ENCODE results near the gene PNO1.

Gene PNO1

GRCh38 chr2:68189991-68190784 lies 32.5 kb downstream of the PNO1 start:
- in situ Hi-C loops (cut with MboI; ENCODE audit: low pct_unique_long_range_greater_than_20kb, low sequenced_read_pairs, unreplicated experiment), result no loop called here
- TF ChIP-seq CTCF (IDR thresholded peaks at IDR 0.05; ENCODE audit: extremely low read depth, insufficient read depth, missing control alignments), result no peak
- DNase-seq (ENCODE audit: low spot score), result no peak

DNA sequence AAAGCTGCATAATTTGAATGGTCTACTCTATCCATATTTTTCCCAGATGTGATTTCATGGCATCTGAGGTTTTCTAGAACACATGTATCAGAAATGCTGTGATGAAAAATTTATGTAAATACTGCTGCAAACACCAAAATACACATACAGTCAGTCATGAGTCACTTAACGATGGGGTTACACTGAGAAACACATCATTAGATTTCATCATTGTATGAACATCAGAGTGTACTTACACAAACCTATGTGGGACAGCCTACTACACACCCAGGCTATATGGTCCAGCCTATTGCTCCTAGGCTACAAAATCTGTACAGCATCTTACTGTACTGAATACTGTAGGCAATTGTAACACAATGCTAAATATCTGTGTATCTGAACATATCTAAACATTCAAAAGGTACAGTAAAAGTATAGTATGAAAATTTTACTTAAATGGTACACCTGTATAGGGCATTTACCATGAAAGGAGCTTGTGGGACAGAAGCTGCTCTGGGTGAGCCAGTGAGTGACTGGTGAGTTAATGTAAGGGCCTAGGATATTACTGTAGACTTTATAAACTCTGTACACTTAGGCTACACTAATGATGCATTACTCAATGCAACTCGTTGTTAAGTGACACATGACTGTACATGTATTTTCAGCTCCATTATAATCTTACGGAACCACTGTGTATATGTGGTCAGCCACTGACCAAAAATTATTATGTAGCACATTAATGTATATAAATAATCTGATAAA lies 33.5 kb downstream of the PNO1 start:
- in situ Hi-C loops (cut with MboI; ENCODE audit: low pct_unique_long_range_greater_than_20kb, low sequenced_read_pairs, unreplicated experiment), result no loop called here
- DNase-seq (ENCODE audit: low spot score), result no peak
- no peak for TF ChIP-seq CTCF (IDR thresholded peaks at IDR 0.05; ENCODE audit: extremely low read depth, insufficient read depth, missing control alignments)

DNA sequence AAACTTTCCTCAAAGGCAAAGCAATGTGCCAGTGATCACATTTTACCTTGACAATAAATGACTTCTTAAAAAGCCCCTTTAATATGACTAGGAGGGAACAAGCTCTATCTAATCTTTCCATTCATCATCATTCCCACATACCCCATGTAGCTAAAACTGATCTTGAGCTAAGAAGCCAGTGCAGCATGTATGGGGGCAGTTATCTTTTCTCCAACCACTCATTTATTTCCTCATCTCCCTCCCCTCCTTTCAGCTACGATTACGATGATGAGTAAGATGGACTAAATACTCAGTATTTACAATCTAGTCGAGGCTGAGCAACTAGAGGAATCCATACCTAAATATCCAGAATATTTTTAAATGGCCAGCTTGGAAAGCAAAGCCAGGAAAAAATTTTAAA lies 35.5 kb downstream of the PNO1 start:
- in situ Hi-C loops (cut with MboI; ENCODE audit: low pct_unique_long_range_greater_than_20kb, low sequenced_read_pairs, unreplicated experiment), result no loop called here
- TF ChIP-seq CTCF (IDR thresholded peaks at IDR 0.05; ENCODE audit: extremely low read depth, insufficient read depth, missing control alignments), result no peak
- DNase-seq (ENCODE audit: low spot score), result no peak

DNA sequence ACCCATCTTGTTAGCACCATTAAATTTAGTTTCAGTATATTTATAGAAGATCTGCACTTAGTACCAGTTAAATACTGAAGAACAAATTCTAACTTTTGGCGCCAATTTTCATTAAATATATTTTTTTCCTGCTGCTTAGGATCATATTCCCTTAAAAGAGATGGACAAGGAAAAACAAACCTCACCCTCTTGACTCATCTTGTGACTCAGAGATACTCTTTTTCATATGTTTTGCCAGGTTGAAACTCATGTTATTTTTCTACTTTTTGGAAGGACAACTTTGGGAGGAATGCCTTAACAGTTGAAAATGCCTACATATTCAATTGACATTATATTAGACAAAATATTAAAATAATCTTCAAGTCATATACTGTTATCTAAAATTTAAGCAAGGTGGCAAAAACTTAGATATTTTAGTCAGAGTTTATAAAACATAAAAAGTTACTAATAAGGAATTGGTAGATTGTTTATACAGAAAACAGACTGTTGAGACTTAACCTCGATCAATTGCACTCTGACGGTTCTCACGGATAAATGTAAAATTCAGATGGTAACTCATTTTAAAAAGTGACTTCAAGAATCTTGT lies 36.2 kb downstream of the PNO1 start:
- in situ Hi-C loops (cut with MboI; ENCODE audit: low pct_unique_long_range_greater_than_20kb, low sequenced_read_pairs, unreplicated experiment), result no loop called here
- no peak for TF ChIP-seq CTCF (IDR thresholded peaks at IDR 0.05; ENCODE audit: extremely low read depth, insufficient read depth, missing control alignments)
- DNase-seq (ENCODE audit: low spot score), result no peak

- in situ Hi-C loops (cut with MboI; ENCODE audit: low pct_unique_long_range_greater_than_20kb, low sequenced_read_pairs, unreplicated experiment), result no loop called here
- TF ChIP-seq CTCF (IDR thresholded peaks at IDR 0.05; ENCODE audit: extremely low read depth, insufficient read depth, missing control alignments), result no peak
- no peak for DNase-seq (ENCODE audit: low spot score)
Measured at GRCh38 chr2:68195096-68195495, 37.4 kb downstream of the PNO1 start.

DNA sequence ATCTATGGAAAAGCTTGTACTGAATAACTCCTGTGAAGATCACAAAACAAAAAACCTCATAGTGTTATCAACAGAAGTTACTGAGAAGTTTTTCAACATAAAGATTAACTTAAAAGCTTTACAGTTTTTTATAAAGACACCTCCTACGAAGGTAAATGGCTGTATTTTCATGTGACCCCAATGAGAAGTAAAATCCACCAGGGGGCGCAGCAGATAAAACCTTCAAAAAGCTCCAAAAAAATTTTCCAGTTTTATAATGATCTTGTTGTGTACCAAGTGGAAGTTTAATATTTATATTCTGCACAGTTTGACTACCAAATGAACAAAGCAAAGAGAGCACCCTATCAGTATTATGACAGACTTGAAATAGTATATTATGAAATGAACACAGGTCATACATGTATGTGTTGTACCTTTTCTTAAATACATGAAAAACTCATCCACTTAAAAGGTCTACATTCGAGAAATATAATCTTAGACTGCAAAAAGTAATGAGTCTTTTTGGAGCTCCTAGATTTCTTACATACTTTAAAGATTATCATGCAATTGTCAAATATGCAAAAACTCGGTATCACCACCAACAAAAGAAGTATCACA lies 38.5 kb downstream of the PNO1 start:
- no peak for DNase-seq (ENCODE audit: low spot score)
- no peak for TF ChIP-seq CTCF (IDR thresholded peaks at IDR 0.05; ENCODE audit: extremely low read depth, insufficient read depth, missing control alignments)
- in situ Hi-C loops (cut with MboI; ENCODE audit: low pct_unique_long_range_greater_than_20kb, low sequenced_read_pairs, unreplicated experiment), result no loop called here
